ENCODE results near the gene FREY1.

Gene FREY1

DNA sequence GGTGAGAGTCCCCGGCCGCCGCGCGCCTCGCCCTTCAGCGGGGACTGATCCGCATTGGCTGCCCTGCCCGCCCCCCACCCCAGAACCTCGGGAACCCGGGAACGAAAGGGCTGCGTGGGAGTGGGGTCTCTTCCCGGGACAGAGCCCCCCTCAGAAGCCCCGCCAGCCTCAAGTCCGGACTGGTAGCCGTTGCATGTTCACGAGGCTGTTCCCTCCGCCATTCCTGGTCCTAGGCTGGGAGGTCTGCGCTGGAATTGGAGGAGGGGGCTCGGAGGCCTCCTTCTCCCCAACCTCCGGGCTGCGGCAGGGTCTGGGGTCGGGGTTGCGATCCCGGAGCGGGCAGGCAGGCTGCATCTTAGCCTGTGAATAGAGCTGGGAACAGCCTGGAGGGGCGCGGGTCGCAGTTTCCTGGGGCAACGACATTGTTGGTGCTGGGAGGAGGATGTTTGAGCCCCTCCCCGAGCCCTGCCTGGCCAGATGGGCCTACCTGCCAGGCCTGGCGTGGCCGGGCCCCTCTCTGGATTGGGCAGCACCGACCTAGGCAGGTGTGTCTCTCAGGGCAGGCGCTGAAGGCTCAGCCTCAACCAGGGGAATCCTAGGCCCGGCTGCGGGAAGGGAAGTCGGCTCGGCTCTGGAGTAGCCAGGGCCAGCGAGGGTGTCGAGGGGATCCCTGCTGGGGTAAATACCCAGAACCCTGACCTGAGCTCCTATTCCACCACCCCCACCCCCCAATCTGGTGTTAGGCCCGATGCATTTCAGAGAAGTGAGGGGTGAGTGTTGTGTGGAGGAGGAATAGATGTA is 20.9 kb downstream of the FREY1 start:
- no peak for DNase-seq
- TF ChIP-seq GATA1 (IDR thresholded peaks at IDR 0.05; ENCODE audit: low read depth, low read length): no peak
- TF ChIP-seq POLR2A (IDR thresholded peaks at IDR 0.05; ENCODE audit: low read length): no peak

- TF ChIP-seq GATA1 (IDR thresholded peaks at IDR 0.05; ENCODE audit: low read depth, low read length) (no peak), POLR2A (IDR thresholded peaks at IDR 0.05; ENCODE audit: low read length) (no peak)
- DNase-seq: peak; percentile 67 to 75
Measured at GRCh38 chr11:45885274-45885920, 21.7 kb downstream of the FREY1 start, which contains the start of gene MAPK8IP1. Gene MAPK8IP1 (plus strand): TSS chr11:45885651. CDS start chr11:45885821, 170 bp downstream.

DNA sequence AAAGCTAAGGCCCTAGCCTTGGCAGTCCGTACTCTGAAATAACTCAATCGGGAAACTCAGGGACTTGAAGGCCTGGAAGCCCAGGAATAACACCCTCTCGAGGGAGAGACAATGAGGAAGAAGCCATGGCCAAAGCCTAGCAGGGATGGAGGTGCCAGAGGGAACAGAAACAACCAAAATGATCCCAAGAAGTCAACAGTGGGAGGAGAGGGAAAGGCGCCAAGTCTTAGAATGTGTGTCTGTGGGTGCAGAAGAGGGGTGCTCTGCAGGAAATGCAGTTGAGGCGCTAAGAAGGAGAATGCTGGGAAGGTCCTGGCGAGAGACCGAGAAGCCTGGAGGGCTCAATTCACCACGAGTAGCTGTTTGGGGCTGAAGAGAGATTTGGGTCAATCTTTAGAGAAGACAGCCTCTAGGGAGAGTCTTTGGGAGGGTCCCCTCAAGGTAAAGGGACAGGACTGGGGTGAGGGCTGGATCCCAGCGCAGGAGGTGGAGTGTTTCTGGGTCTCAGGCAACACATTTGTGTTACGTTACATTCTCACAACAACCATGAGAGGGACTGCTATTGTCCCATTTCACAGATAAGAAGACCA is 22.4 kb downstream of the FREY1 start:
- TF ChIP-seq GATA1 (IDR thresholded peaks at IDR 0.05; ENCODE audit: low read depth, low read length): no peak
- TF ChIP-seq POLR2A (IDR thresholded peaks at IDR 0.05; ENCODE audit: low read length): no peak
- no peak for DNase-seq

- TF ChIP-seq POLR2A (IDR thresholded peaks at IDR 0.05; ENCODE audit: low read length): no peak
- no peak for TF ChIP-seq GATA1 (IDR thresholded peaks at IDR 0.05; ENCODE audit: low read depth, low read length)
- no peak for DNase-seq
Measured at GRCh38 chr11:45881708-45882368, 25.2 kb downstream of the FREY1 start.

DNA sequence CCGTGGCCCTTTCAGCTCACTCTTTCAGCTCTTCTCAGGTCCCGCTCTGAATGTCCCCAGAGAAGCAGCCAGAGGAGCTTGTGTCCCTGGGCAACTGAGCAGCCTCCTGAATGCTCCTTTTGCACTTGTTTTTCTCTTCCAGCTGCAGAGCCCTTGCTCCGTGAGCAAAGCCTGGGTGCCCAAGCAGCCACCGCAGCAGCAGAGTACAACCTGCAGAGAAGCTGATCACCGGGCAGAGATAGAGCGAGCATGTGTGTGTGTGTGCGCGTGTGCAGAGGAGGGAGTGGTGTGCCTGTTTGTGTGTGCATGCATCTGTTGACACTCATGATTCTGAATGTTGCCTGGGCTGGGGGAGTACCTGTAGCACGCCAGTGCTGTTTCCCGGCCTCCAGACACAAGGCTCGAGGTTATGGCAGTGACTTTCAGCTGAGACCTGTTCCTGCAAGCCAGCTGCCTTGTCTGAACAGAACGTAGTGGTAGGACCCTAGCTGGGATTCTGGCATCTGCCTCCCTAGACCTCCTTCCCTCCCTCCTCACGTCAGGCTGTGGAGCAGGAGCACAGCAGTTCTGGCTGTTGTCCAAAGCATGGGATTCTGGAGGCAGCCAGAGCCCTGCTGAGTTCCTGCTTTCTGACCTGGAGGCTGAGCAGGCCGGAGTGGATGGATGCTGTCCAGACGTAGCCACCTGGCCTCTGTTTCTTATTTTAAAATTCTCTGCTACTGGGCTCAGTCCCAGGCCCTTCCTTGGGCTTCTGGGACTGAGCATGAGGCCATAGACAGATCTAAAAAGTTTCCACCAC is 26.1 kb downstream of the FREY1 start:
- no peak for DNase-seq
- TF ChIP-seq GATA1 (IDR thresholded peaks at IDR 0.05; ENCODE audit: low read depth, low read length): no peak
- TF ChIP-seq POLR2A (IDR thresholded peaks at IDR 0.05; ENCODE audit: low read length): no peak

GRCh38 chr11:45879803-45880686 is 27.0 kb downstream of the FREY1 start:
- TF ChIP-seq GATA1 (IDR thresholded peaks at IDR 0.05; ENCODE audit: low read depth, low read length) (no peak), POLR2A (IDR thresholded peaks at IDR 0.05; ENCODE audit: low read length) (no peak)

DNA sequence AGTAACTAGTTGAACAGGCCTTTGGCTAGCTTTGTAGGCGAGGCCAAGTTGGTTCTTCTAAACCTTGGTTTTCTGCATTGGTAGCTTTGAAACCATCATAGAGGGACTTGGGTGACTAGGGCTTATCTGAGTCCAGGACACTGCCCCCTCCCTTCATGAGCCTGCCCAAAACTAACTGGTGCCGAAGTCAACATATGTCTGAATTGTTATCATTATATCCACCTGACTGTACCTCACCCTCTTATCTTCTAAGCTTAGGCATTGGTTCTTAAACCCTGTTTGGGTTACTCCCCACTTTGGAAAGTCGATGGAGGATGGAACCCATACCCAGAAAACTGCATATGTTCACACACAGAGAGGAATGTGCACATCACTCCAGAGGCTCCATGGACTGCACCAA is 29.2 kb downstream of the FREY1 start:
- TF ChIP-seq POLR2A (IDR thresholded peaks at IDR 0.05; ENCODE audit: low read length) (no peak), GATA1 (IDR thresholded peaks at IDR 0.05; ENCODE audit: low read depth, low read length) (no peak)
- DNase-seq: peak in 1 of 2 experiments; percentile 24

More at GRCh38 chr11:45879803-45880686, 27.0 kb downstream of the FREY1 start:
- no peak for DNase-seq

- TF ChIP-seq GATA1 (IDR thresholded peaks at IDR 0.05; ENCODE audit: low read depth, low read length) (no peak), POLR2A (IDR thresholded peaks at IDR 0.05; ENCODE audit: low read length) (no peak)
- no peak for DNase-seq
Measured at GRCh38 chr11:45877221-45877620, 29.9 kb downstream of the FREY1 start.

GRCh38 chr11:45876401-45876800 is 30.7 kb downstream of the FREY1 start:
- TF ChIP-seq POLR2A (IDR thresholded peaks at IDR 0.05; ENCODE audit: low read length) (no peak), GATA1 (IDR thresholded peaks at IDR 0.05; ENCODE audit: low read depth, low read length) (no peak)

DNA sequence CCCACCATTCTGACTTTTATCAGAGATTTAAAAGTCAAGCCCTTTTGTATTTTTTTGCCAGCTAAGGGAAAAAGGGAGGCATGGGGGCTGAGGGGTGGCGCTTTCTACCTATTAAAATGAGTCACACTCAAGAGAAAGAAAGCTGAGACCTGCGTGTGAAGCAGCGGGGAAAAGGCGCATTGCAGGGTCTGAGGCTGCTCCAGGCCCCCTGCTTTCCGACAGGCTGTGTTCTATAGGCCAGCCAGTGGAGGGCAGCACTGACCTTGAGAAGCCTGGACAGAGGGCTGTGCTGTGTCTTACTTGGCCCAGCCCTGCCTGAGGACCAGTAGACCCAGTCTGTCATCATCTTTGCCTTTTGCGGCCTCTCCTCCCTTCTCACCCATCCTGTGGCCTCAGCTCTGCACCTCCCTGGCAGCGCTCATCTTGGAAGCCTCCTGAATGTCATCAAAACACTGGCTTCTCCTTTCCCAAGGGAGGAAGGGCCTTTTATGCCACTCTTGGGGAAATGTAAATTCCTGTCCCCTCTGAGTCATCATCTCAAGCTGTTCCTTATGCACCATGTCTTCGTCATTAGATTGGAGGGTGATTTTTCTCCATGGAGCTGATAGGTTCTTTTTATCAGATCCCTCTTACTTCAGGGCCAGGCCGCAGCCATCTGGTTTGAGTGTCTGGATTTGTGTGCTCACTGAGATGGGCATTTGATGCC is 34.3 kb downstream of the FREY1 start:
- TF ChIP-seq POLR2A (IDR thresholded peaks at IDR 0.05; ENCODE audit: low read length) (no peak), GATA1 (IDR thresholded peaks at IDR 0.05; ENCODE audit: low read depth, low read length) (no peak)
- DNase-seq: peak; percentile 61 to 78

More at GRCh38 chr11:45876401-45876800, 30.7 kb downstream of the FREY1 start:
- no peak for DNase-seq

DNA sequence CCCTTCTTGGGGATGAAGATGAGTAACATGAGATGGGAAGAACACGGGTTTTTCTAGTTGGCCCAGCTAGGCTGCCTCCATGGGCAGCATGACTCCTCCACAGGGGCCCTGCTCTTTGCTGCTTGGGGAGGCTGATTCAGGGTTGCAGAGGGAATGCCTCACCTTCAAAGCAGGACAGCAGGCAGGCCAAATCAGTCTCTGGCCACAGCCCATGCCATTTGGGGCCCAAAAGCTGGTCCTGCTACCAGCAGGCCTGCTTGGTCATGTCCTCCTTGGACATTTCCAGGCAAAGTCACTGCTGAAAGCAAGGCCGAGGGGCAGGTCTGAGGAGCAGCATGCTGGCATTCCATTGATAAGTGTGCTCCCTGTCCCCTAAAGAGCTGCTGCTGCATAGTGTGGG is 35.4 kb downstream of the FREY1 start:
- DNase-seq: no peak
- no peak for TF ChIP-seq GATA1 (IDR thresholded peaks at IDR 0.05; ENCODE audit: low read depth, low read length)

GRCh38 chr11:45870706-45871105 is 36.4 kb downstream of the FREY1 start:
- DNase-seq: no peak
- TF ChIP-seq POLR2A (IDR thresholded peaks at IDR 0.05; ENCODE audit: low read length) (no peak), GATA1 (IDR thresholded peaks at IDR 0.05; ENCODE audit: low read depth, low read length) (no peak)

Measured in erythroblast (primary cell).